ENCODE measurements around the gene COPG2.
"Not testable (repeated sequence)": the region's sequence is repeated elsewhere in the genome, so short reads cannot be mapped to it uniquely, and the experiment has no call there.

The COPG2 gene

DNA sequence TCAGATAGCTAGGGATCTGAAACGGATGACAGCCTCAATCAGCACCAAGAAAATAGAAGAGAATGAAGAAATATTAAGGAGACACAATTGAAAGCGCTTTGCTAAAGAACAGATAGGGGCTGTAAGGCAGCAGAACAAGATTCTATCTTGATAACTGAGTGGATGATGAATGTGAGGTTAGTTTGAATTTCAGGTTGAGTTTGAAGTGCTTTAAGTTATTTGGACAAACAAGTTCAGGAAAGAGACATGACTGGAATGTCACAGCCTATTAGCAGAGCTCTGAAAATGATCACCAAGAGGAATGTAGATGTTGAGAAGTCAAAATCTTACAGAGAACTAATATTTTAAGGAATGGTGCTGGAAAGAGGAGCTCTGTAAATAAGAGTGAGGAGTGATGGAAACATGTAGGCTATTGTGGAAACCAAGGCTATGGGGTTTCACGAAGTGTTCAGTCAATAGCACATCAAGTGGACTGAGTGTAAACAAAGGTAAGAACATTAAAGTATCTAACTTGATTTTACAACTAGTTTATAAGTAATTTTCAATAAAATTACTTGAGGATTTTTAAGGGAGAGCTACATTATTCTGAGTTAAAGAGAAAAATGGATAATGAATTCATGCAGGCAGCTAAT, 115.0 kb downstream of the COPG2 start:
- TF ChIP-seq, protein P1, sequence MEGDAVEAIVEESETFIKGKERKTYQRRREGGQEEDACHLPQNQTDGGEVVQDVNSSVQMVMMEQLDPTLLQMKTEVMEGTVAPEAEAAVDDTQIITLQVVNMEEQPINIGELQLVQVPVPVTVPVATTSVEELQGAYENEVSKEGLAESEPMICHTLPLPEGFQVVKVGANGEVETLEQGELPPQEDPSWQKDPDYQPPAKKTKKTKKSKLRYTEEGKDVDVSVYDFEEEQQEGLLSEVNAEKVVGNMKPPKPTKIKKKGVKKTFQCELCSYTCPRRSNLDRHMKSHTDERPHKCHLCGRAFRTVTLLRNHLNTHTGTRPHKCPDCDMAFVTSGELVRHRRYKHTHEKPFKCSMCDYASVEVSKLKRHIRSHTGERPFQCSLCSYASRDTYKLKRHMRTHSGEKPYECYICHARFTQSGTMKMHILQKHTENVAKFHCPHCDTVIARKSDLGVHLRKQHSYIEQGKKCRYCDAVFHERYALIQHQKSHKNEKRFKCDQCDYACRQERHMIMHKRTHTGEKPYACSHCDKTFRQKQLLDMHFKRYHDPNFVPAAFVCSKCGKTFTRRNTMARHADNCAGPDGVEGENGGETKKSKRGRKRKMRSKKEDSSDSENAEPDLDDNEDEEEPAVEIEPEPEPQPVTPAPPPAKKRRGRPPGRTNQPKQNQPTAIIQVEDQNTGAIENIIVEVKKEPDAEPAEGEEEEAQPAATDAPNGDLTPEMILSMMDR (IDR thresholded peaks at IDR 0.05; ENCODE audit: low read depth, low read length) = no peak
- Histone ChIP-seq H3K27me3 (ENCODE audit: insufficient read depth, low read depth, severe bottlenecking) (no peaks in the 10 kb centered on the region), H3K4me3 (ENCODE audit: low read depth, low read length) (no peak overlapping the region), H3K27ac (no peak overlapping the region), H3K9me3 (ENCODE audit: severe bottlenecking) (no peaks in the 10 kb centered on the region), H3K36me3 (no peaks in the 10 kb centered on the region)
- no peak for DNase-seq

DNA sequence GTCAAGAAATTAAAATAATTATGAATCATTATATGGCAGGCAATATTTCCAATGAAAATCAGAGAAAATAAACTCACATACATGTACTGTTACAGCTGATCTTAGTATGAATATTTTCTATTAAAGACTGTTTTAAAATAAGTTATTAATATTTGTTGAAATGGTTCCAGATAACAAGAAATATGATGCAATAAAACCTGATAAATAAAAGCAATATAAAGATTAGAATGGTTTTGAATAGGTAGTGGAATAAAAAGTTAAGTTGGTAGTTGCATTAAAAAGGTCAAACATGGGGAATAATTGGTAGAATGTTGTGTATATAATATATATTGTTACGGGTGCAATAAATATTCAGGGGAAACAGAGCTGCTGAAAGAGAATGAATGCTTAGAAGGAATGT, 124.2 kb downstream of the COPG2 start:
- no peak for DNase-seq
- H3K4me3 ChIP-seq (ENCODE audit: low read depth, low read length) = no peak overlapping the region
- no peaks in the 10 kb centered on the region for H3K9me3 ChIP-seq (ENCODE audit: severe bottlenecking)
- TF ChIP-seq, protein P1 (IDR thresholded peaks at IDR 0.05; ENCODE audit: low read depth, low read length) = no peak
- H3K27ac ChIP-seq = no peak overlapping the region
- no peaks in the 10 kb centered on the region for H3K27me3 ChIP-seq (ENCODE audit: insufficient read depth, low read depth, severe bottlenecking)
- H3K36me3 ChIP-seq = no peaks in the 10 kb centered on the region; the same call in 1 of the 2 replicates

DNA sequence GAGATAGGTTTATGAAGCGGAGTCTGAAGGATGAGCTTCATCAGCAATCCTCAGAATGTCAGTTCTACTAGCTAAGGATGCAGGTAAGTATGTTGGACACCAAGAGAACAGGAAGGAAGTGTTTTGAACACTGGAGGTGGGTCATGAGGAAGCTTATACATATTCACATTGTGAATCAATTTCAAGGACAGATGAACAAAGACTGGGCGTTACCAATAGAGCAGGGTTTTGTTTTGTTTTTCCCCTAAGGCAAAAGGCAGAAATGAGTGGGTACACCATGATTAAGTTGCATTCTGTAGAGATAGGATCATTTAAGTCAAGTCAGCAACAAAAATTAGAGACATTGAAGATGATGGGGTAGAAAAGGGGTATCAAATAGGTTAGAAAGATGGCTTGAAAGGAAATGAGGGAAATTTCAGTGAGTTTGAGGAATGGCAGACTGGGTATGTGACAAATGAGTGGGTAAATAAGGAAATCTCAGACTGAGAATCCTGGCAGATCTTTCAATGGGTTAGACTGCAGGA, 125.0 kb downstream of the COPG2 start:
- H3K36me3 ChIP-seq = no peaks in the 10 kb centered on the region; the same call in 1 of the 2 replicates
- no peak overlapping the region for H3K4me3 ChIP-seq (ENCODE audit: low read depth, low read length)
- no peak overlapping the region for H3K27ac ChIP-seq
- no peaks in the 10 kb centered on the region for H3K27me3 ChIP-seq (ENCODE audit: insufficient read depth, low read depth, severe bottlenecking)
- DNase-seq = no peak
- TF ChIP-seq, protein P1 (IDR thresholded peaks at IDR 0.05; ENCODE audit: low read depth, low read length) = no peak
- no peaks in the 10 kb centered on the region for H3K9me3 ChIP-seq (ENCODE audit: severe bottlenecking)

DNA sequence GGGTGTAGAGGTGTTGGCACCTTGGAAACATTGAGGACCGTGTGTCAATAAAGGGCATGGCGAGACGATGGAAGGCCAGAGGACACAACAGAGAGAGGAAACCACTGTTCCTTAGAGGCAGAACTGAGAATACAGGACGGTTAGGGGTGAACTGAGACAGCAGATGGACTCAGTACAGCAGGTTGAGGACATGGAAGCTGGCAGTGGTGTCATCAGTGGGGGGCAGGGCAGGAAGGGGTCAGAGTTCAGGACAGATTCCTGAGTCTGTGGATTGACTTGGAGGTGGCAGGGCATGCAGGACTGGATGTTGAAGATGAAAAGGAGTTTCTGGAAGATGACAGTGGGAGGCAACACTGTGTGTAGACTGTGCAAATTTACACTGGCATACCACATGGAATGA, 126.3 kb downstream of the COPG2 start:
- H3K27me3 ChIP-seq (ENCODE audit: insufficient read depth, low read depth, severe bottlenecking); H3K36me3 ChIP-seq; H3K9me3 ChIP-seq (ENCODE audit: severe bottlenecking); H3K4me3 ChIP-seq (ENCODE audit: low read depth, low read length); DNase-seq; H3K27ac ChIP-seq: not testable (repeated sequence)

DNA sequence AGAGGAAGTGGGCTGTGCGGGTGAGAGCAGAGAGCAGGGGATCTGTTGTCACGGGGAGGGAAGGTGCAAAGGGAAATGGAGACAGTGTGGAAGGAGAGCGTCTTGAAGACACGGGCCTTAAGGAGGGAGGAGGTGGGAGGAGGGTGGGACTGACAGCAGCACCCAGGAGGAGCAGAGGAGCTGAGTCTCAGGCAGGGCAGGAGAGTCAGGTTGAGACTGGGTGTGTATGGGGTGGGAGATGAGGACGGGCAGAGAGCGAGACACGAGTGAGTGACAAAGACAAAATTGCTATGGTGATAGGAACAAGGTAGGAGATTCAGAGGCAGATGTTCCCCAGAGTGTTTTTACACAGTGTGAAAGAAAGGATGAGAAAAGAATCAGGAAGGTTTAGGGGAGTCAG, 127.3 kb downstream of the COPG2 start:
- H3K27ac ChIP-seq; H3K4me3 ChIP-seq (ENCODE audit: low read depth, low read length); H3K36me3 ChIP-seq; H3K9me3 ChIP-seq (ENCODE audit: severe bottlenecking); DNase-seq; H3K27me3 ChIP-seq (ENCODE audit: insufficient read depth, low read depth, severe bottlenecking): not testable (repeated sequence)

DNA sequence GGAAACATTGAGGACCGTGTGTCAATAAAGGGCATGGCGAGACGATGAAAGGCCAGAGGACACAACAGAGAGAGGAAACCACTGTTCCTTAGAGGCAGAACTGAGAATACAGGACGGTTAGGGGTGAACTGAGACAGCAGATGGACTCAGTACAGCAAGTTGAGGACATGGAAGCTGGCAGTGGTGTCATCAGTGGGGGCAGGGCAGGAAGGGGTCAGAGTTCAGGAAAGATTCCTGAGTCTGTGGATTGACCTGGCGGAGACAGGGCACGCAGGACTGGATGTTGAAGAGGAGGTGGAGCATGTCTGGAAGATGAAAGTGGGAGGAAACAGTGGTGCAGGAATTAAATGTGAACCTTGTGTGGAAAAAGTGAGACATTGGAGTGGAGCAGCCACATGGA, 130.7 kb downstream of the COPG2 start:
- H3K36me3 ChIP-seq; H3K27me3 ChIP-seq (ENCODE audit: insufficient read depth, low read depth, severe bottlenecking); H3K27ac ChIP-seq; DNase-seq; H3K4me3 ChIP-seq (ENCODE audit: low read depth, low read length); H3K9me3 ChIP-seq (ENCODE audit: severe bottlenecking): not testable (repeated sequence)

DNA sequence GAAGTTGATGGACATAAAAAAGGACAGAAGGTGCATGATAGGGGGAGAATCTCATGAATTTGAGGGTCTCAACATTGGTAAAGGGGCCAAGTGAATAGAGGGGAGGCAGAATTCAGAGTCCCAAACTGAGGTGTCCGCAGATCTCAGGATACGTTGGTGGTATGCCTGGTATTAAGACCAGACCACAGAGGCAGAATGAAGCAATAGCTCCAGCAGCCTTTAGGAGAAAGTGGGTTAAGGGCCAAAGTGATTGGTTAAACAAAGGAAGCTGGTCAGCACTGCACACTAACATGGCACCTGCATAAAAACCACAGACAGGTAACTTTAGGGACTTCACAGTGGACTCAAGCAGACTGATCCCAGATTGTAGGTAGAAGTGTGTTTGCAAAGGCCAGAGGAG, 139.1 kb downstream of the COPG2 start:
- Histone ChIP-seq H3K9me3 (ENCODE audit: severe bottlenecking) (no peaks in the 10 kb centered on the region), H3K27me3 (ENCODE audit: insufficient read depth, low read depth, severe bottlenecking) (no peaks in the 10 kb centered on the region), H3K4me3 (ENCODE audit: low read depth, low read length) (no peak overlapping the region), H3K36me3 (peaks cover 5% of the 10 kb centered on the region), H3K27ac (no peak overlapping the region)
- TF ChIP-seq, protein P1 (IDR thresholded peaks at IDR 0.05; ENCODE audit: low read depth, low read length) = no peak
- no peak for DNase-seq

DNA sequence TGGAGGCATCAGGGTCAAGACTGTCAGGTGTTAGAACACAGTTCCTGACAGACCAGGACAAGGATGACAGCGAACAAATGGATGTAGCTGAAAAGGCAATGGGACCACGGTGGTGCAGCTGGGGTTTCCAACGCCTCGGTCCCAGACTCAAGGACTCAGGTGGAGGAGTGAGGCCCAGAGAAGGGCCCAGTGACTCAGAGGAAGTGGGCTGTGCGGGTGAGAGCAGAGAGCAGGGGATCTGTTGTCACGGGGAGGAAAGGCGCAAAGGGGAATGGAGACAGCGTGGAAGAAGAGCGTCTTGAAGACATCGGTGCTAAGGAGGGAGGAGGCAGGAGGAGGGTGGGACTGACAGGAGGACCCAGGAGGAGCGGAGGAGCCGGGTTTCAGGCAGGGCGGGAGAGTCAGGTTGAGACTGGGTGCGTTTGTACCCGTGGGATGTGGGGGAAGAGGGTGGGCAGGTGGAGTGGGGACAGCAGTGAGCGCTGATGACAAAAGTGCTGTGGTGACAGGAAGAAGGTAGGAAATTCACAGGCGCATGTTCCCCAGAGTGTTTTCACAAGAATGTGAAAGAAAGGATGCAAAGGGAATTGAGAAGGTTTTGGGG, 140.7 kb downstream of the COPG2 start:
- not testable (repeated sequence) for DNase-seq; H3K27me3 ChIP-seq (ENCODE audit: insufficient read depth, low read depth, severe bottlenecking); H3K36me3 ChIP-seq; H3K27ac ChIP-seq; H3K4me3 ChIP-seq (ENCODE audit: low read depth, low read length); H3K9me3 ChIP-seq (ENCODE audit: severe bottlenecking)
